Right forelimb (tissue), 1 donor: ENCODE measurements around the gene MAT2A.
"Not testable (repeated sequence)": the region's sequence is repeated elsewhere in the genome, so short reads cannot be mapped to it uniquely, and the experiment has no call there.

Source experiments
- DNase-seq: peaks from one replicate; pipeline ENCODE4 v3.0.0-alpha.2; 2018

MAT2A gene

DNA sequence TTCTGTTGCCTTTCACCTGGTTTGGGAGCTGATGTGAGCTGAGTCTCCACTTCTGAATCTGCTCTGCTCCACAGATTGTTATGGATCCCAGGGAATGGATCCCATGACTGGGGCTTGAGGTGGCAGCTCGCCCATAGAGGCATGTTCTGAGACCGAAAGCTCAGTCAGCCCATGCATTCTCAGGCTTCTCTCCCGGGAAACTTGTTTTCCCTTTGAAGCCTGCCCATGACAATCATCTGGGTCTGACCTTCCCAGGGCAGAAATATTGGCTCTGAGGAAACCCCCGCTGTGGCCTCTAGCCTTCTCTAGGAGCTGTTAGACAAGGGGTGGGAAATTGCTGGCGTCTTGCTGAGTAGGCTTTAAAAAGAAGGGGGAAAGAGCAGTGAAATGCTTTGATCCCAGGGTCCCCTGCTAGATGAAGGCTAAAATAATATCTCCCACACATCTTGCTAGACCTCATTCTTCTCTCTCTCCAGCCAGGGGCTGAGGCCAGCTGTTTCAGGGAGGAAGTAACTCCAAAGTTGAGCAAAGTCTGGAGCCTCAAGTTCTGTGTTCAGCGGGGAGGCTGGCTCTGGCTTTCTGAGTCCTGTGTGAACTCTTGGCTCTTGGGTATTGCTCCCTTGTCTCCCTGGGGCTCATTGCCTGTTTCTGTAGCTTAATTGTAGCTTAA is 40.4 kb downstream of the MAT2A start:
- DNase-seq = no peak

DNA sequence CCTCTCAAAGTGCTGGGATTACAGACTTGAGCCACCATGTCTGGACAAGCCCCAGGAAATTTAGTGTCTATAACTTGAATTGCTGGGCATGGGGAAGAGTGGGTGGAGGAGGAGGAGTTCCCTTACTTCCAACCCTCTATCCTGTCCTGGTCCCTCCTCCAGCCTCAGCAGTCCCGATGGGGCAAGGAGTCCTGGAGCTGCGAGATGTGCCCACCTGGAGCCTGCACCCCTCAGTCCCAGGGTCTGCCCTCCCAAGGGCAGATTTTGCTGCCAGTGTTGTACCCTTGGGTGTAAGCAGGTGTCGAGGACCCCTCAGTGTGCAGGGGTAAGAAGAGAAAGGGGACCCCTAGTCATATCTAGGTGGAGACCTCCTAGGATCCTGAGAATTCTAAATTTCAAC is 41.2 kb downstream of the MAT2A start:
- DNase-seq = no peak

DNA sequence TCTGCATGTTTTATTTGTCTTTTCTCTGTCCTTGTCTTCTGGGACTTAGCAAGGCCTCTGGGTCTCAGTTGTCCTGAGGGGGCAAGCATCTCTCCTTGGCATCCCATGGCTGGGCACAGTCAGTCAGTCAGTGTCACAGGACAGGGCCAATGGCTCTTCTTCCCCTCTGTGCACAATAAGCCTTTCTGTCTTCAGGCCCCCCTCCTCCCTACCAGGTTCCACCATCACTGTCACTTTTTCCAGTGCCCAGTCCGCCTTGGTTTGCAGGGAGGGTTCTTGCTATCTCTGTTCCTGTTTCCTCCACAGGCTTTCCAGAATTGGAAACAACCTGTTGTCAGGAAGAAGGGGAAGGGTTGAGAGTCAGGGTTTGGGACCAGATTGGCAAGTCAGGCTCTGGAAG is 43.5 kb downstream of the MAT2A start:
- DNase-seq = no peak

DNA sequence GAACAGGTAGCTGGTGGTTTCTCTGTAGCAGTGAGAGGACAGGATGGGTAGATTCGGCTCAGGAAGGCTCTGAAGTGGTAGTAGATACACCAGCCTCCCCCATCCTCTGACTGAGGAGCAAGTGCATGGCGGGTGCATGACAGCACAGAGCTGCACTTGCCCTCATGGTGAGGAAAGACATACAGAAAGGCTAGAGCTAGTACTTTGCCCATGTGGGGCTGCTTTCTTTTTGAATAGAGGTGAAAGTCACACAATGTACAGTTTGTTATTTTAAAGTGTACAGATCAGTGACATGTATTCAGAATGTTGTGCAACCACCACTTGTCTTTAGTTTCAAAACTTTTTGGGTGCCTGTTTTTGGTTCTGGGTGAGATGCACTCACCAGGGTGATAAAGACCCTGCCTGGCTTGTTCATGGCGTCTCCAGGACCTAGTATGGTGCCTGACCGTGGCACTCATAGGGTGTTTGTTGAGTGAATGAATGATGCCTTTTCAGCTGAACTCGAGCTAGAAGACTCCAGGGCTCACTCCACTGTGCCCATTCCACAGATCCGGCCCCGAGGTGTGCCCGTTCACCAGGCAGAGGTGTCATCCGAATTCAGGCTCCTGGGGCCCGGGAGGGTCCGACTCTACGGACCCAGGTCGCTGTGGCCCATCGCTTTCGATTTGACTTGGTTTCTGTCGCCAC is 44.8 kb downstream of the MAT2A start:
- DNase-seq = no peak

DNA sequence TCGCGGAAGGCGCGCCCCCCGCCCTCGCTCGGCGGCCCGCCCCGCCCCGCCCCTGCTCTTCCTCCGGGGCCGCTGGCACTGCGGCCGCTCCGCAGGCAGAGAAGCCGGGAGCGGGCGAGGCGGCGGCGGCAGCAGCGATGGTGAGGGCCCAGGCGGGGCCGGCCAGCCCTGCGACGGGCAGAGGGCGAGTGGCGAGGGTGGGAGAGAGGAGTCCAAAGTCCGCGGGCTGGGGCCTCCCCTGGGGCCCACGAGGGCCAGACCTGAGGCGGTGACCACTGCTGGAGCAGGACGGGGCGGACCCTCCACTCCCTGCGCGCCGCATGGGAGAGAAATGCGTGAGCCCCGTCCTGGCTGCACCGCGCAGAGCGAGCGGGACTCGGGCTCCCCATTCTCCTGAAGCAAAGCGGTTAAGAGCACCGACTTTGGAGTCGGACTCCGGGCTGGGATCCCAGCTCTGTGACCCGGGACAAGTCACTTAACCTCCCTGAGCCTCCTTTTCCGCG is 45.4 kb downstream of the MAT2A start, which contains the start of gene VAMP5:
Gene VAMP5, plus strand, starts transcription at position 78 of the 503 bp plus-strand sequence. Its CDS starts 60 bp downstream, at position 138.
- peak; percentile 72 for DNase-seq

DNA sequence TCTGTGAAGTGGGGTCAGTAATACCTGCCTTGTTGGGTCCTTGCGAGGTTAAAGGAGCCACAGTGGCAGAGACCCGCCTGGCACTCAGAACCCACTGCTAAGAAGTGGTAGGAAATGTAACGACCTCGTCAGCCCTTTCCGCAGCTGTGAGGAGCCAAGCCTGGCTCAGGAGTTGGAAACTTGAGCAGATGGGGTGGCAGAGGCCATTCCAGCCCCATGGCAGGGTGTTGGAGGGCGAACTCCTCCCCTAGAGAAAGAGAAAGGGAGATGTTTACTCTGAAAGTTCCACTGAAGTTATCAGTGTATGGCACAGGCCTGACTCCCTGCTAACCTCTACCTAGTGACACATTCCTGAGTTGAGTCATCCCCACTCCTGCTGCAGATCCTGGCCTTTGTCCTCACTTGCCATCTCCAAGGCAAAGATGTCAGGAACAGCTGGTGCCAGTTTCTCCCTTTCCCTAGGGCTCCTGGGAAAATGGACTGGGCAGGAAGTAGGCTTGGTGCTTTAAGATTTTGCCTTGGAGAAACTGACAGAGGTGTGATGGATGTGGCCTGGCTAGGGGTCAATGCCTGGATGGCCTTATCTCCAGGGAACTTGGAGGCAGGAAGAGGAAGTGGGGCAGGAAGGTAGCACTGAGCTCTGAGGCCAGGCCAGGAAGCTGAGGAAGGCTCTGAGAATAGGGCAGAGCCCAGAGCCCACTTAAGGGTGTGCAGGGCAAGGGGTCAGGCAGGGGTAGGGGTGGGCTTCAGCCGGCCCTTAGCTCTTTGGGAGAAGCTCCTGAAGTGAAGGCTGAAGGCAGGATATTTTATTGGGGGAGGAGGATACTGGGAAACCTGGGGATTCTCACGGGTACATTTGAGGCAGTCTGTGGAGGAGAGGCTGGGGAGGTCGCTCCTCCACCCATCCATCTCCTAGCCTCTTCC is 46.2 kb downstream of the MAT2A start:
- no peak for DNase-seq

DNA sequence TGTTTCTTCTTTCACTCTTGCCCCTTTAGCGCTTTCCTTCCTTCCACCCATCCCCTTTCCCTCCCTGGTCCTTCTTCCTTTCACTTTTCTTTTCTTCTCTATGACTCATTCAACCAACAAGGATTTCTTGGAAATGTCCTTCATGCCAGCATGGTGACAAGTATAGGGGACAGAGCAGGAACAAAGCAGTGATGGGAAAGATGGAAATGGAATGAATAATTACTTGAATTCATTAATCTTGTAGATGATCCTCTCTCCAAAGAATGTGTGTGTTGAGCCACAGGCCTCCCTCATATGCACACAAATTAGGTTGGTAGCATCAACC is 46.8 kb downstream of the MAT2A start:
- no peak for DNase-seq

DNA sequence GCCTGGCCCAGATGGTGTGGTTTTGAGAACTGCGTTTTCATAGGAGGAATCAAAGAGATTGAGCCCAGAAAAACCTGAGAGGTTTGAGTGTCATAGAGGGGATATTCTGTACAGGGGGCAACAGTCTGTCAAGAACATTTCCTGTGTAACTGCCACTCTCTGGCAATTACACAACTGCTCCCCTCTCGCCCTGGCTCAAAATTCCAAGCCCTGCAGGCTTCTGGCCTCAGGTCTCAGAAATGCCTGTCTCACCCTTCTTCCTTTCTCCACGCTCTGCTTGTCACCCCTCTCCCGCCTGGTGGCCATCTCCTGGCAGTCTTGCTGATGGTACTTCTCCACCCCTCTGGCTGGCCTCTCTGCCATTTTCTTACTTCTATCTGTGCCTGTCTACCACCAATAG is 49.3 kb downstream of the MAT2A start:
- DNase-seq = no peak

DNA sequence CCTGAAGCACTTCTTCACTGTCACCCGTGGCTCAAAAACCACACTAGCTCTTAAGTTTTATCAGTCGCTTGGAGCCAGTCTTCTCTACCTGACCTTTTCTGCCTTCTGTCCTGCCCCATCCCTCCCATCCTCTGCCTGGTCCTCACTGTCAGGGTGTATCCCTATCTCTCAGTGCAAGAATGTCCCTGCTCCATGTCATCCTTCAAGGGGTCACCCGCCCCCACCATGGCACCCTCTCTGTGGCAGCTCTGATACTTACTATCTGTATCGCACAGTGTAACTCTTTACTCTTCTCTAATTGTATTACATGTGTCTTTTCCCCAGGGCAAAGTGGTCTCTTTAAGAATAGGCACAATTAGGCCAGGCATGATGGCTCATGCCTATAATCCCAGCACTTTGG is 49.7 kb downstream of the MAT2A start:
- DNase-seq = no peak

DNA sequence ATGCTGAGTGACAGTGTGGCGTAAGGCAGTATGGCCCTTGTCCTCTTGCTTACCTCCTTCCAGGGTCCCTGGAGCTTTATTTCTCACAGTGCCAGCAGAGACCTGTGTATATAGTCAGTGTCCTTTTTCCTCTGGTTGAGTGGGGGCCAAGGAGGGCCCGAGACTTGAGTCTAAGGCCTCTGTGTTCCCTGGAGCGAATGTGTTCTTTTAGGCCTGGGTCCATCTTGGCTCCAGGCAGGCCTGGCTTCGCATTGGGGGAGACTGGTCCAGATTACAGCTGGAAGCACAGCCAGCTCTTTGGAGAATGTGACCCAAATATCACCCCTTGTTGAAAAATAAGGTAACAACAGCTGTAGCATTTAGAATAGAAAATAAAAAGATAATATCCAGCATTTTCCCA is 50.2 kb downstream of the MAT2A start:
- no peak for DNase-seq

DNA sequence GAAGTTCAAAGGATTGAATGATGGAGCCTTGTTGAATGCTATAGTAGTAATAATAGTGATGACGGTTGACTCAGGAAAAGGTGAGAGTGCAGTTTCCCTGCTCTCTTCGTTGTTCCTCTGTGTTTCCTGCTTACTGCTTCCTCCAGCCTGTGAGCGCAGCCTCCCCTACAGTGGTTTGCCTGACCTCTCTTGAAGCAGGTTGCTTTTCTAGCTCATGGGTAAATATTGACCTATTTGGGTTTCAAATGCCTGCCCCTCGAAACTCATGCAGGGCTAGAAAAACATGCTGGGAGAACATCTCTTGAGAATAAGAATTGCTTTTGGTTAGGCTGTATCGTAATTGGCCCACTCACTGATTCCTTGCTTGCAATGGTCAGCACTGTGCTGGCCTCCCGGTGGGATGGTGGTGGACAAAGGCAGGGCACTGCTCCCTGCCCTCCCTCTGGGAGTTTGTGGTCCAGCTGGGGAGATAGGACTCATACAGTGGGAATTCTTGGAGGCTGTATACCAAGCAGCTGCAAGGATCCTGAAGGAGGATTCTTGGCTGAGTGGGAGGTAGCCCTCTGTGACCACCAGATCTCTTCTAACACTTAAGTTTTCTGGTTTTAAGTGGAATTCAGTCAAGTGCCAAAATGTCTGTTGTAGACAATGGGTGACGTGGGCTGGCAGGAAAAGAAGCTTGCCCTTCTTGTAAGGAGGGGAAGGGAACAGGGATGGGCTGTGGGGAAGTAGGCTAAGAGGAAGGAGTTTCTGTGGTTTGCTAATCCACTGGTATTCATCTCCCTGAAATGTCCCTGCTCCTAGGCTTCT is 51.2 kb downstream of the MAT2A start:
- no peak for DNase-seq

DNA sequence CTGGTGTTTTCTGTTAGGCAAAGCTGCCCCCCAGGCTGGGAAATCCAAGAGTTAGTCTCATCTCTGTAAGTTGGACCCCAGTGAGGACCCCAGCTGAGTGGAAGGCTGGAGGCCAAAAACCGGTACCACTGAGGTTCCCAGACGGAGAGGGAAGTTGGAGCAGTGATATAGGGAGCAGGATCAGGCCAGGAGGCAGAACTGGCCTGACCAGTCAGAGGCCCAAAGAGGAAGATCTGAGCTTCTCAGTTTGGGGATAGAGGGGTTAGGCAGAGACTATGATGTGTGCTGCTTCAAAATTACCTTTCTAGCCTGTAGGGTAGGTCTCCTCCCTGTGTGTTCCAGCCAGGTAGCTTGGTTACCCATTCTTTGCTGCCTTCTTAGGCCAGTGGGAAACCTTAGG is 52.0 kb downstream of the MAT2A start:
- no peak for DNase-seq

DNA sequence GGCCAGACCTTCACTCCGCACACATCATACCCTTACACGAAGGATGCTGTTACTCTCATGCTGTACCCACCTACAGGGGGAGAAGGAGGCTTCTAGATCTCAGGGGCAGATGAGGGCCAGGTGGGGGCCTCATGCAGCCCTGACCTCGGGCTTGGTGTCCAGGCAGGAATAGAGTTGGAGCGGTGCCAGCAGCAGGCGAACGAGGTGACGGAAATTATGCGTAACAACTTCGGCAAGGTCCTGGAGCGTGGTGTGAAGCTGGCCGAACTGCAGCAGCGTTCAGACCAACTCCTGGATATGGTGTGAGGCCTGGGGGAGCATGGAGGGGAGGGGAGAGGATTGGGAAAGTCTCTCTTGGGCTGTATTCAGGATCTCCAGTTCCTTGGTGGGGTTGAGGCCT is 52.6 kb downstream of the MAT2A start:
- no peak for DNase-seq

DNA sequence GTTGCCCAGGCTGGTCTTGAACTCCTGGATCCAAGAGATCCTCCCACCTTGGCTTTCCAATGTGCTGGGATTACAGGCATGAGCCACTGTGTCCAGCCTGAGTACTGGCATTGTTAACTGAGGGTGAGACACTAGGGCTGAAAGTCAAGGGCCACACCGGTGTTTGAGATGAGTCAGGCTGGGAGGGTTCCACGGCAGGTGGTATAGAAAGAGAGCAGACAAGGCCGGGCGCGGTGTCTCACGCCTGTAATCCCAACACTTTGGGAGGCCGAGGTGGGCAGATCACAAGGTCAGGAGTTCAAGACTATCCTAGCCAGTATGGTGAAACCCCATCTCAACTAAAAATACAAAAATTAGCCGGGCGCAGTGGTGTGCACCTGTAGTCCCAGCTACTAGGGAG is 53.3 kb downstream of the MAT2A start:
- not testable (repeated sequence) for DNase-seq

DNA sequence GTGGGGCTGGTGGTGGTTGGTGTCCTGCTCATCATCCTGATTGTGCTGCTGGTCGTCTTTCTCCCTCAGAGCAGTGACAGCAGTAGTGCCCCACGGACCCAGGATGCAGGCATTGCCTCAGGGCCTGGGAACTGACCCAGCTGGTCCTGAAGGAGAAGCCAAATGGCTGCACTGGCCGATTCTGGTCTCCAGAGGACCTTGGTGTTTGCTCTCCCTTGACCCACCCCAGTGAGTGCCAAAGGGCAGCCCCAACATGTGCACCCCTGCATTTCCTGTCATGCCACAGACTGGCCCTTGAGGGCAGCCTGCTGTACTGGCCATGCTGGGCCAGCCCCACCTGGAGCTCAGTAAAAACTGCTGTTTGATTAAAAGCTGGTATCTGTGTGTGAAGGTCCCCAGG is 54.1 kb downstream of the MAT2A start:
- no peak for DNase-seq
